ENCODE results near the gene CILP. TPM values are rescaled to one million over a fixed set of nuclear protein-coding genes. Genes with fewer than 3 reads are reported as not detected.

CILP gene
- total and polyA plus RNA-seq, 2 experiments from 2014 or later = 0.03 TPM; not detected in 1

GRCh38 chr15:65210770-65211481 is at the start of gene CILP (continued):
- TF ChIP-seq ZNF462 (CRISPR knock-in tag; IDR thresholded peaks at IDR 0.05) (no peak), NANOG (IDR thresholded peaks at IDR 0.05; ENCODE audit: borderline replicate concordance) (no peak), CREB1 (CRISPR knock-in tag; IDR thresholded peaks at IDR 0.05; ENCODE audit: low read depth) (no peak), EZH2 (IDR thresholded peaks at IDR 0.05; ENCODE audit: low read depth, unreplicated experiment) (no peak)

GRCh38 chr15:65260968-65261367 is 49.7 kb upstream of the CILP start:
- peaks cover 15% of the 10 kb centered on the region for H3K4me1 ChIP-seq (ENCODE audit: insufficient read depth)
- H3K27ac ChIP-seq (ENCODE audit: low read depth) = no peak overlapping the region
- no peaks in the 10 kb centered on the region for H4K20me1 ChIP-seq (replicated peaks; ENCODE audit: insufficient read depth)
- no peak for DNase-seq (ENCODE audit: low spot score)
- no peaks in the 10 kb centered on the region for H3K79me2 ChIP-seq (replicated peaks; ENCODE audit: insufficient read depth)
- no peak for ATAC-seq
- no peak overlapping the region for H3K4me3 ChIP-seq
- no peaks in the 10 kb centered on the region for H3K27me3 ChIP-seq (ENCODE audit: insufficient read depth)
- no peaks in the 10 kb centered on the region; the same call in 2 of the 3 replicates for H3K36me3 Mint-ChIP-seq (ENCODE audit: low read depth)
- 0 out of 2 replicates have a peak, but pooled peaks cover 4% of the 10 kb centered on the region for H3K9me2 ChIP-seq (ENCODE audit: insufficient read depth)
- no peak overlapping the region for H3K27ac Mint-ChIP-seq
- H3F3A ChIP-seq (replicated peaks; ENCODE audit: low read depth) = 0 out of 2 replicates have a peak, but pooled peaks cover 4% of the 10 kb centered on the region
- H3K27me3 Mint-ChIP-seq (ENCODE audit: insufficient read depth, low read depth, poor library complexity) = peaks cover 2% of the 10 kb centered on the region
- H2AFZ ChIP-seq = no peak overlapping the region
- H3K4me3 Mint-ChIP-seq = no peak overlapping the region
- H3K9me3 Mint-ChIP-seq = no peaks in the 10 kb centered on the region
- H3K36me3 ChIP-seq (ENCODE audit: insufficient read depth) = no peaks in the 10 kb centered on the region
- H3K4me2 ChIP-seq = no peak overlapping the region
- H3K4me1 Mint-ChIP-seq = peaks cover 10% of the 10 kb centered on the region
- no peak for TF ChIP-seq CREB1 (CRISPR knock-in tag; IDR thresholded peaks at IDR 0.05; ENCODE audit: low read depth)
- no peak for TF ChIP-seq EZH2phosphoT487 (IDR thresholded peaks at IDR 0.05; ENCODE audit: unreplicated experiment)
- no peak for TF ChIP-seq NANOG (IDR thresholded peaks at IDR 0.05; ENCODE audit: borderline replicate concordance)
- no peak for TF ChIP-seq CTCF (conservative IDR thresholded peaks at IDR 0.05; ENCODE audit: low read depth in 2 of 2)
- no peak for TF ChIP-seq POLR2AphosphoS5 (IDR thresholded peaks at IDR 0.05; ENCODE audit: low read depth)
- no peak for TF ChIP-seq STAT1 (IDR thresholded peaks at IDR 0.05; ENCODE audit: unreplicated experiment)
- no peak for TF ChIP-seq JUNB (IDR thresholded peaks at IDR 0.05; ENCODE audit: unreplicated experiment)
- TF ChIP-seq ETS1 (IDR thresholded peaks at IDR 0.05) = no peak
